Activated CD4-positive, alpha-beta memory T cell treated with anti-CD3 and anti-CD28 coated beads for 36 hours (primary cell): ENCODE measurements around the gene LMNA. TPM values are rescaled to one million over a fixed set of nuclear protein-coding genes. Genes with fewer than 3 reads are reported as not detected.
A peak's percentile ranks its signal among the peaks of the same experiment; 100 is the strongest.
"Not testable (repeated sequence)": the region's sequence is repeated elsewhere in the genome, so short reads cannot be mapped to it uniquely, and the experiment has no call there.

ENCODE experiments used
- CTCF ChIA-PET: fragments of 350-600 bp; sonication (Branson Sonifier 250); formaldehyde crosslinking; loops from one replicate; lab custom pipeline; 2021; ENCODE audit warnings: antibody characterized with exemption, inconsistent platforms; lab: Charles Lee
- POLR2A ChIA-PET: fragments of 350-600 bp; sonication (Branson Sonifier 250); formaldehyde crosslinking; loops from one replicate; lab custom pipeline; 2021; ENCODE audit warnings: antibody characterized with exemption; lab: Charles Lee
- DNase-seq: peaks from one replicate; pipeline ENCODE4 v3.0.0-alpha.2; 2020
- H3K27ac Mint-ChIP-seq: one replicate; pipeline ENCODE4 v1.8.0; 2021; ENCODE audit warnings: mixed read lengths
- H3K27me3 Mint-ChIP-seq: one replicate; pipeline ENCODE4 v1.8.0; 2021; ENCODE audit warnings: mixed read lengths
- H3K36me3 Mint-ChIP-seq: one replicate; pipeline ENCODE4 v1.8.0; 2021; ENCODE audit warnings: mixed read lengths
- H3K4me1 Mint-ChIP-seq: one replicate; pipeline ENCODE4 v1.8.0; 2021; ENCODE audit warnings: low read depth, mixed read lengths
- H3K4me3 Mint-ChIP-seq: one replicate; pipeline ENCODE4 v1.8.0; 2021; ENCODE audit warnings: mild to moderate bottlenecking, mixed read lengths
- H3K9me3 Mint-ChIP-seq: one replicate; pipeline ENCODE4 v1.8.0; 2021; ENCODE audit warnings: mixed read lengths
- intact Hi-C: fragments of 100-400 bp; cut with micrococcal nuclease; formaldehyde crosslinking; loops from one replicate; pipeline ENCODE4 v1.15.1; 2023
- total RNA-seq, 2 experiments: library from RNA; stranded (reverse); gene quantifications; one replicate each; pipeline ENCODE4 v1.2.3, GENCODE V29; 2021

Gene LMNA
- total RNA-seq, 2 experiments from 2014 or later: 210 to 211 TPM

DNA sequence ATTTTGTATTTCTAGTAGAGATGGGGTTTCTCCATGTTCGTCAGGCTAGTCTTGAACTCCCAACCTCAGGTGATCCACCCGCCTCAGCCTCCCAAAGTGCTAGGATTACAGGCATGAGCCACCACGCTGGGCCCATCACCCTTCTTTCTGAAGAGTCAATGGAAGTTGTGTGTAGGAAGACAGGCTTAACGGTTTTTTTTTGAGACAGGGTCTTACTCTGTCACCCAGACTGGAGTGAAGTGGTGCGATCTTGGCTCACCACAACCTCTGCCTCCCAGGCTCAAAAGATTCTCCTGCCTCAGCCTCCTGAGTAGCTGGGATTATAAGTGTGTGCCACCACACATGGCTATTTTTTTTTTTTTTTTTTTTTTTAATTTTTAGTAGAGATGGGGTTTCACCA lies 2.2 kb downstream of the LMNA start:
- peak overlapping the region; percentile 87 for H3K27ac Mint-ChIP-seq
- H3K9me3 Mint-ChIP-seq, intact Hi-C loops, H3K27me3 Mint-ChIP-seq, DNase-seq: not testable (repeated sequence)
- H3K36me3 Mint-ChIP-seq: peaks cover 15% of the 10 kb centered on the region
- ChIA-PET POLR2A (interaction anchor here (0.6 to 5.3 kb wide), 3 partner anchors 9 to 85 kb away, joined by 3 to 95 read pairs (median 57); no protein-coding TSS in a partner anchor), CTCF (interaction anchor here (4.2 to 26.8 kb wide), 2 partner anchors 11 to 19 kb away, joined by 57 to 1097 read pairs; no protein-coding TSS in a partner anchor)
- peak overlapping the region; percentile 93 for H3K4me3 Mint-ChIP-seq
- H3K4me1 Mint-ChIP-seq: peaks cover 40% of the 10 kb centered on the region

GRCh38 chr1:156117414-156118176 lies 3.1 kb downstream of the LMNA start:
- Mint-ChIP-seq H3K4me3 (peak overlapping the region; percentile 50), H3K9me3 (no peaks in the 10 kb centered on the region), H3K27ac (no peak overlapping the region), H3K36me3 (peaks cover 15% of the 10 kb centered on the region), H3K27me3 (no peaks in the 10 kb centered on the region), H3K4me1 (peaks cover 43% of the 10 kb centered on the region)
- intact Hi-C loops: no loop called here
- ChIA-PET CTCF (interaction anchor here (1.3 to 26.8 kb wide), 3 partner anchors 10 to 20 kb away, joined by 7 to 1097 read pairs (median 57); no protein-coding TSS in a partner anchor), POLR2A (interaction anchor here (4.3 kb wide), 1 partner anchor 8 kb away, joined by 57 read pairs; no protein-coding TSS in a partner anchor)
- no peak for DNase-seq

GRCh38 chr1:156118177-156118868 lies 3.8 kb downstream of the LMNA start:
- peak overlapping the region; percentile 31 for H3K27ac Mint-ChIP-seq
- CTCF ChIA-PET: interaction anchor here (1.3 to 26.8 kb wide), 3 partner anchors 9 to 21 kb away, joined by 5 to 1097 read pairs (median 7); no protein-coding TSS in a partner anchor
- peak overlapping the region; percentile 51 for H3K4me3 Mint-ChIP-seq

DNA sequence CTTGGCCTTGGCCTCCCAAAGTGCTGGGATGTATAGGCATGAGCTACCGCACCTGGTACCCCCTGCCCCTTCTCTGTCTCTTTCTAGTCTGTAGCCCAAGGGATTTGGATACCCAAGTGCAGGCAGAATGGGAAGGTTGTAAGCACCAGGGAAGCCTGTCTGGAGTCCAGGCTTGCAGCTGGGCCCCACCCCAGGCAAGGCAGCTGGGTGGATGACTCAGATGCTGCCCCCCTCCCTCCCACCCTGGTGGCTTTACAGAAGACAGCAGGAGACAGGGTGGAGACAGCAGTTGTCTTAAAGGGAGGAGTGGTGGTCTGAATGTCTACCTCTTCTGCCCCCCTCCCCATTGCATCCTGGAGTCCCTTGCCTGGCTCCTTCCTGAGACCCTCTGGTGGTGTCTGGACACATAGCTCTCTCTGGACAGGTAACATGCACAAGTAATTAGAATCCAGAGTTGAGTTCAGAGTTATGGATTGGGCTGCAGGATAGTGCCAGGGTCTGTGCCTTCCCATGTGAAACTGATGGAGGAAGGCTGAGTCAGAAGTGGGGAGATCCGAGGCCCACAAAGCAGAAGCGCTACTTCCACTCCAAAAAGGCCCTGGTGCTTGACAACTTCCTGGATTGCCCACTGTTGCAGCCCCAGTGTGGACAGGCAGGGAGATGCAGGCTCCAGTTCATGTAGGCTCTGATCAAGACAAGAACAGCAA lies 5.1 kb downstream of the LMNA start:
- CTCF ChIA-PET: interaction anchor here (1.7 to 26.8 kb wide), 2 partner anchors 11 to 22 kb away, joined by 5 to 1097 read pairs; no protein-coding TSS in a partner anchor
- peak; percentile 37 for DNase-seq
- intact Hi-C loops: no loop called here
- Mint-ChIP-seq H3K9me3 (no peaks in the 10 kb centered on the region), H3K36me3 (peaks cover 13% of the 10 kb centered on the region), H3K27ac (peak overlapping the region; percentile 9), H3K27me3 (no peaks in the 10 kb centered on the region), H3K4me3 (peak overlapping the region; percentile 12), H3K4me1 (peaks cover 55% of the 10 kb centered on the region)
- POLR2A ChIA-PET: interaction anchor here (1.4 to 1.8 kb wide), 3 partner anchors 14 to 23 kb away, joined by 6 to 8 read pairs (median 6); no protein-coding TSS in a partner anchor

More at GRCh38 chr1:156118177-156118868, 3.8 kb downstream of the LMNA start:
- no peaks in the 10 kb centered on the region for H3K27me3 Mint-ChIP-seq
- no peaks in the 10 kb centered on the region for H3K9me3 Mint-ChIP-seq
- H3K36me3 Mint-ChIP-seq: peaks cover 15% of the 10 kb centered on the region
- POLR2A ChIA-PET: interaction anchor here (1.4 to 1.6 kb wide), 2 partner anchors 12 to 22 kb away, joined by 6 to 8 read pairs; no protein-coding TSS in a partner anchor
- peaks cover 51% of the 10 kb centered on the region for H3K4me1 Mint-ChIP-seq
- DNase-seq: no peak
- intact Hi-C loops: no loop called here

- Mint-ChIP-seq H3K27me3 (no peaks in the 10 kb centered on the region), H3K36me3 (peaks cover 13% of the 10 kb centered on the region), H3K4me1 (peaks cover 62% of the 10 kb centered on the region), H3K4me3 (no peak overlapping the region), H3K9me3 (no peaks in the 10 kb centered on the region), H3K27ac (peak overlapping the region; percentile 23)
- no peak for DNase-seq
- intact Hi-C loops: no loop called here
- ChIA-PET CTCF (interaction anchor here (0.9 to 26.8 kb wide), 3 partner anchors 9 to 23 kb away, joined by 3 to 1097 read pairs (median 5); no protein-coding TSS in a partner anchor), POLR2A (interaction anchor here (1.8 kb wide), 1 partner anchor 23 kb away, joined by 6 read pairs; no protein-coding TSS in a partner anchor)
Observed at GRCh38 chr1:156120318-156120717, 5.8 kb downstream of the LMNA start.

GRCh38 chr1:156121005-156121404 lies 6.5 kb downstream of the LMNA start:
- H3K4me3 Mint-ChIP-seq, H3K27ac Mint-ChIP-seq, intact Hi-C loops, DNase-seq, H3K27me3 Mint-ChIP-seq, H3K9me3 Mint-ChIP-seq: not testable (repeated sequence)
- CTCF ChIA-PET: interaction anchor here (0.9 to 26.8 kb wide), 2 partner anchors 9 to 23 kb away, joined by 3 to 1097 read pairs; no protein-coding TSS in a partner anchor
- Mint-ChIP-seq H3K36me3 (peaks cover 13% of the 10 kb centered on the region), H3K4me1 (peaks cover 66% of the 10 kb centered on the region)
- POLR2A ChIA-PET: interaction anchor here (1.8 kb wide), 1 partner anchor 24 kb away, joined by 6 read pairs; no protein-coding TSS in a partner anchor

DNA sequence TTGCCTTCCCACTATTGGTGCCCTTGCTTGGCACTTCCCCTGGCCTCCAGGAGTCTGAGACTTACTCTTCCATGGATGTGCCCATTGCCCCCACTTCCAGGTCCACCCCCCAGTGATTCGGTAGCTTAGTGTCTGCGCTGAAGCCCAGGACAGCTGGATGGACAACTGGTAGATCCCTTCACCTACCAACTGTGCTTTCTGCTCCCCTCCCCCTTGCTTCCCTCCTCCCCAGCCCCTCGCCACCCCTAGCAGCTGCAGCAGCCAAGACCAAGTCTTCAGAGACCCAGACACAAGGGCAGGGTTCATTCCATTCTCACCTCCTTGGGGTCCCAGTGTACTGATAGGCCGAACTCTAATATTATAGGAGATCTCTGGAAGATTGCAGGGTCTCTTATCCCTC lies 6.9 kb downstream of the LMNA start:
- intact Hi-C loops: no loop called here
- H3K4me3 Mint-ChIP-seq: no peak overlapping the region
- CTCF ChIA-PET: interaction anchor here (26.8 kb wide), 1 partner anchor 24 kb away, joined by 1097 read pairs; no protein-coding TSS in a partner anchor
- no peak for DNase-seq
- POLR2A ChIA-PET: interaction anchor here (1.8 kb wide), 1 partner anchor 25 kb away, joined by 6 read pairs; no protein-coding TSS in a partner anchor
- H3K36me3 Mint-ChIP-seq: peaks cover 12% of the 10 kb centered on the region
- no peaks in the 10 kb centered on the region for H3K27me3 Mint-ChIP-seq
- no peak overlapping the region for H3K27ac Mint-ChIP-seq
- H3K9me3 Mint-ChIP-seq: no peaks in the 10 kb centered on the region
- H3K4me1 Mint-ChIP-seq: peaks cover 68% of the 10 kb centered on the region

- peaks cover 72% of the 10 kb centered on the region for H3K4me1 Mint-ChIP-seq
- H3K27me3 Mint-ChIP-seq: no peaks in the 10 kb centered on the region
- POLR2A ChIA-PET: interaction anchor here (1.7 to 7.5 kb wide), 3 partner anchors 7 to 24 kb away, joined by 6 to 57 read pairs (median 13); partner anchors contain the start of gene LMNA
- intact Hi-C loops: no loop called here
- no peak for DNase-seq
- no peak overlapping the region for H3K27ac Mint-ChIP-seq
- peaks cover 12% of the 10 kb centered on the region for H3K36me3 Mint-ChIP-seq
- no peaks in the 10 kb centered on the region for H3K9me3 Mint-ChIP-seq
- CTCF ChIA-PET: interaction anchor here (0.6 to 26.8 kb wide), 2 partner anchors 24 to 37 kb away, joined by 4 to 1097 read pairs; no protein-coding TSS in a partner anchor
- H3K4me3 Mint-ChIP-seq: no peak overlapping the region
Observed at GRCh38 chr1:156122086-156122485, 7.6 kb downstream of the LMNA start.

DNA sequence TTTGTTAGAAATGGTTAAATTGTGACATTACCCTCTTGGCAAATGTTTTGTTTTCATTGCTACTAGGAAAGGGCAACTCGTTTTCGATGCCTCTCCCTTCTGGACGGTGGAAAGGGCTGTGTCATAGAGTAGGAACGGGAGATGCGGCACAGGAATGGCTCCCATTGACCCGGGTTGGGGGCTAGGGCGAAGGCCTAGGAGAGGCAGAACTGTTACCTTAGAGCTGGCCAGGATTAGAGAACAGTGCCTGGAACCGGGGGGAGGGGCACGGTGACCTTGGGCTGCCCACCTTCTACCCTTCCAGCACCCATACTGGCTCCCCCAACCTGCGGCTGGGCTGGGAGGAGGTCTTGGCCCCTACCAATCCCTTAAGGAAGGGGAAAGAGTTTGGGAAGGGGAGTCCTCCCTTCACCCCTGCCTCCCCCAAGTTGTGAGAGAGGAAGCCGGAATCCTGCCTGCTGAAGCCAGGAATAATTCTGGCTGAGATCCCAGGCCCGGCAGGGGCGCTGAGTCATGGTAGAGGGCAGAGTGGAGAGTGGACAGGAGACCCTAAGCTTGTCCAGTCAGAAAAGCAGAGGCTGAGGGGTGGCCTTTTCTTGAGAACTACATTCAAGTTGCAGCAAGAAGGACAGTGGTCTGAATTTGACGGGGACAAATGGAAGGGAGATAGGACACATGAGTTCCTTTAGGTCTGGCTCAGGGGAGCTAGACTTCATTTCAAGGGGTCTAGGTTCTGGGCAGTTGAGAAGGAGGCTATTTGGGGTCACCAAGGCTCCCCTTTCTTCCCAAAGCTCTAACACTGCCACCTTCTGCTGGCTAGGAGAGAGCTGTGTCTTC lies 8.2 kb downstream of the LMNA start:
- intact Hi-C loops: loop anchor here (1.0 kb wide), 1 partner anchor 8 kb away; the partner anchor contains the start of gene LMNA
- peak overlapping the region; percentile 66 for H3K27ac Mint-ChIP-seq
- no peaks in the 10 kb centered on the region for H3K9me3 Mint-ChIP-seq
- no peak for DNase-seq
- no peak overlapping the region for H3K4me3 Mint-ChIP-seq
- no peaks in the 10 kb centered on the region for H3K27me3 Mint-ChIP-seq
- peaks cover 78% of the 10 kb centered on the region for H3K4me1 Mint-ChIP-seq
- CTCF ChIA-PET: interaction anchor here (0.6 to 26.8 kb wide), 2 partner anchors 25 to 37 kb away, joined by 4 to 1097 read pairs; no protein-coding TSS in a partner anchor
- POLR2A ChIA-PET: interaction anchor here (1.7 to 7.5 kb wide), 3 partner anchors 8 to 25 kb away, joined by 6 to 57 read pairs (median 13); partner anchors contain the start of gene LMNA
- H3K36me3 Mint-ChIP-seq: peaks cover 13% of the 10 kb centered on the region
